GM19099 (cell line): ENCODE results near the gene RAMP3.

Experiments used
- POLR2A ChIP-seq: IDR thresholded peaks from 3 replicates; pipeline ENCODE4 v1.6.1; 2011; ENCODE audit warnings: low read depth; ENCODE audit not compliant: insufficient read length; ENCODE audit errors: extremely low read depth

RAMP3 gene

DNA sequence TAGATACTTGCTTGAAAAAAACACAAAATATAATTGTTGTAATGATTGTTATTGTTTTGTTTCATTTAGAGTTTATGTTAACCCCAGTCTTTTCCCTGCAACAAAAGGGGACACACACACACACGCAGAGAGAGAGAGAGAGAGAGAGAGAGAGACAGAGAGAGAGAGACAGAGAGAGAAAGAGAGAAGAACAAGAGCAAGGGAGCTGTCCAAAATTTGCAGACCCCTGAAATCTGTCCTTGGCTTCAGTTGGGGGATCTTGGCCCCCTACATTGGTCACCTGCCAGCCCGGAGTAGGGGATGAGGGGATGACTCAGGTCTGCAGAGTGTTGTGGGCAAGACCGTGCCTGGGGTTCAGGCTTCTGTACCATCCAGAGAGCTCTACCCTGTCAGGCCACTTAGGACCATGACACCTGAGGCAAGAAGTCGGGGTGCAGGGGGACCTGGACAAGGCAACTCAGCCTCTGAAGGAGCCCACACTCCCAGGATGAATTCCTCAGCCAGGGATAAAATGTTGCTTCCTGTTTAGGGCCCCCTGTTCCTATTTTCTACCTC lies 73.1 kb downstream of the RAMP3 start:
- TF ChIP-seq POLR2A: no peak

DNA sequence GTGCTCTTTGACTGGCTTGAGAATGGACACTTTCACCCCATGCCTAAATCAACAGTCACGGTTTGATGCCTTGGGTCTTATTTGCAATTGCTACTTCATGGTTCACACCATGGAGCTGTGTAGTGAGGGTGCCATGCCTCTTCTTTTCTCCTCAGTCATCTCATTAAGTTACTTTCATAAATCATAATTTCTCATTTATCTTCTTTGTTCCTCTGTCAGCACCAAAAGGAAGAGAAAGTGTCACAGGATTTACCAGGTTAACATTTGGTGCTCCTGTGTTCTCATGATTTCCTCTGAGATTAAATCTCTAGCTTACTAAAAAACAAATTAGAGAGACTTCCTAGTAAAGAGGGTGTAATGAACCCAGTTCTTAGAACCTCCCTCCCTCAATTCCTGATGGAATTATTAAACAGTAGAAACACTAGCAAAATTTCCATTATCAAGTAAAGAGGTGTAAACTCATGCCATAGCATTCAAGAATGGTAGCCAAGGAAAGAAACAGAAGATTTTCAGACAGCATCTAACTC lies 75.7 kb downstream of the RAMP3 start:
- no peak for TF ChIP-seq POLR2A
